K562 (cell line): ENCODE results near the gene HMGXB3. TPM values are rescaled to one million over a fixed set of nuclear protein-coding genes. Genes with fewer than 3 reads are reported as not detected.

Experiments used
- ATAC-seq: fragments of 200-7000 bp; cut with Tn5 transposase; 3 replicates; pipeline ENCODE4 v1.9.1; 2020; ENCODE audit warnings: moderate library complexity
- BruUV-seq: library from RNA; stranded (reverse); fragments of 400-500 nt; replicated peaks from 2 replicates; lab custom pipeline; 2021; lab: Mats Ljungman, UMichigan
- CTCF ChIA-PET: fragments of 300-600 bp; formaldehyde crosslinking; extraction: SDS; loops from one replicate; lab custom pipeline; 2021; ENCODE audit warnings: low intra/inter-chr PET ratio; lab: Yijun Ruan, JAX
- POLR2A ChIA-PET: fragments of 300-600, 350-650 bp; sonication (Branson Sonifier 250); formaldehyde crosslinking; extraction: SDS; loops from one replicate; lab custom pipeline; 2021; ENCODE audit warnings: antibody characterized with exemption, inconsistent platforms; lab: Yijun Ruan, JAX
- DNase-seq, 4 experiments: peaks; one replicate each; pipeline versions ENCODE4 v3.0.0 to v3.0.0-alpha.2; 2011 to 2018; ENCODE audit warnings: low spot score in 3 of 4, mixed read lengths in 3 of 4; ENCODE audit errors: extremely low read depth in 1 of 4
- FAIRE-seq: peaks from 2 replicates; lab custom pipeline; 2011; peaks lifted over from hg19 to GRCh38; lab: Jason Lieb, UNC
- H2AFZ ChIP-seq: 2 replicates; pipeline ENCODE4 v1.6.0; 2011; ENCODE audit warnings: low read depth, low read length, control low read depth, inconsistent platforms
- H3K27ac ChIP-seq: fragments of 200-600 bp; 3 replicates; pipeline ENCODE4 v1.8.0; 2011; ENCODE audit warnings: low read depth, mild to moderate bottlenecking, control low read depth, inconsistent platforms, low read length, moderate library complexity, mixed read lengths; ENCODE audit errors: extremely low read depth
- H3K27me3 ChIP-seq, 2 experiments: fragments of 300-600 bp in 1 of 2; 2 replicates in 1 of 2; 3 replicates in 1 of 2; pipeline versions ENCODE4 v1.6.0 to v1.8.0; 2011; ENCODE audit warnings: inconsistent platforms in 2 of 2, low read length in 2 of 2, mild to moderate bottlenecking in 1 of 2, mixed read lengths in 1 of 2, moderate library complexity in 1 of 2; ENCODE audit not compliant: control insufficient read depth in 2 of 2, insufficient read depth in 2 of 2
- H3K36me3 ChIP-seq: fragments of 300-600 bp; 3 replicates; pipeline ENCODE4 v1.8.0; 2011; ENCODE audit warnings: mild to moderate bottlenecking, low read length, inconsistent platforms; ENCODE audit not compliant: control insufficient read depth, insufficient read depth
- H3K4me1 ChIP-seq, 2 experiments: fragments of 200-600 bp in 1 of 2; replicated peaks in 1 of 2; 2 replicates in 1 of 2; 3 replicates in 1 of 2; pipeline versions ENCODE4 v1.5.1 to v1.8.0; 2011; ENCODE audit warnings: inconsistent platforms in 2 of 2, low read length in 2 of 2, mild to moderate bottlenecking in 1 of 2, mixed read lengths in 1 of 2, moderate library complexity in 1 of 2; ENCODE audit not compliant: control insufficient read depth in 2 of 2, insufficient read depth in 2 of 2
- H3K4me2 ChIP-seq: 2 replicates; pipeline ENCODE4 v1.6.1; 2011; ENCODE audit warnings: low read length, control low read depth, inconsistent platforms, mixed read lengths; ENCODE audit not compliant: insufficient read depth
- H3K4me3 ChIP-seq: fragments of 200-600 bp; sonication (generic), shearing (Covaris generic); 2 replicates; pipeline ENCODE4 v1.5.1; 2016; ENCODE audit warnings: control low read depth, inconsistent platforms
- H3K79me2 ChIP-seq: fragments of 200-600 bp; 3 replicates; pipeline ENCODE4 v1.8.0; 2011; ENCODE audit warnings: low read length, inconsistent platforms; ENCODE audit not compliant: control insufficient read depth, insufficient read depth
- H3K9ac ChIP-seq, 2 experiments: 2 replicates each; pipeline versions ENCODE4 v1.6.0 to v1.6.1; 2011; ENCODE audit warnings: low read depth in 2 of 2, low read length in 2 of 2, control low read depth in 1 of 2, inconsistent platforms in 1 of 2, mild to moderate bottlenecking in 1 of 2, mixed read lengths in 1 of 2; ENCODE audit not compliant: insufficient read depth in 1 of 2
- H3K9me1 ChIP-seq: one replicate; pipeline ENCODE4 v1.6.0; 2011; ENCODE audit warnings: inconsistent platforms, mild to moderate bottlenecking, low read length, moderate library complexity; ENCODE audit not compliant: control insufficient read depth, insufficient read depth
- H3K9me3 ChIP-seq: replicated peaks from 2 replicates; pipeline ENCODE4 v1.5.1; 2011; ENCODE audit warnings: low read depth, low read length, inconsistent platforms; ENCODE audit not compliant: control insufficient read depth, insufficient read depth
- H4K20me1 ChIP-seq: replicated peaks from 2 replicates; pipeline ENCODE4 v1.6.1; 2011; ENCODE audit warnings: low read length, inconsistent platforms, mixed read lengths; ENCODE audit not compliant: control insufficient read depth, insufficient read depth
- BHLHE40 ChIP-seq: IDR thresholded peaks from 2 replicates; pipeline ENCODE4 v1.6.1; 2011; ENCODE audit warnings: low read length, improper control_type of control experiment
- DEAF1 ChIP-seq: fragments of 450-650 bp; formaldehyde crosslinking; IDR thresholded peaks from 2 replicates; pipeline ENCODE4 v1.4.0; 2020; ENCODE audit warnings: mild to moderate bottlenecking, moderate library complexity
- ETV1 ChIP-seq: fragments of 450-650 bp; conservative IDR thresholded peaks from 2 replicates; pipeline ENCODE4 v1.6.1; 2016; ENCODE audit warnings: missing genetic modification characterization, control low read depth, low read depth, missing compliant biosample characterization
- HDAC2 ChIP-seq: fragments of 450-650 bp; IDR thresholded peaks from 2 replicates; pipeline ENCODE4 v1.6.1; 2016; ENCODE audit warnings: mild to moderate bottlenecking
- HDGF ChIP-seq: fragments of 450-650 bp; IDR thresholded peaks from 2 replicates; pipeline ENCODE4 v1.6.1; 2016
- HOXB6 ChIP-seq: fragments of 250-450 bp; sonication (Bioruptor Pico); IDR thresholded peaks from 2 replicates; pipeline ENCODE4 v1.5.1; 2022; ENCODE audit warnings: mild to moderate bottlenecking, borderline replicate concordance
- KLF16 ChIP-seq: IDR thresholded peaks from 2 replicates; pipeline ENCODE4 v1.6.1; 2016; ENCODE audit warnings: antibody characterized with exemption
- L3MBTL2 ChIP-seq: fragments of 450-650 bp; IDR thresholded peaks from 2 replicates; pipeline ENCODE4 v1.6.1; 2016; ENCODE audit warnings: mild to moderate bottlenecking, moderate library complexity
- MAFG ChIP-seq: fragments of 450-650 bp; conservative IDR thresholded peaks from 2 replicates; pipeline ENCODE4 v1.6.1; 2016; ENCODE audit warnings: missing genetic modification characterization, missing compliant biosample characterization
- MIER1 ChIP-seq: fragments of 450-650 bp; IDR thresholded peaks from 2 replicates; pipeline ENCODE4 v1.6.1; 2016; ENCODE audit warnings: antibody characterized with exemption, mild to moderate bottlenecking, low read depth
- MTA3 ChIP-seq: fragments of 450-650 bp; formaldehyde crosslinking; IDR thresholded peaks from 2 replicates; pipeline ENCODE4 v1.6.1; 2017; ENCODE audit warnings: mild to moderate bottlenecking, borderline replicate concordance
- PCBP2 ChIP-seq: fragments of 200-400 bp; formaldehyde crosslinking; IDR thresholded peaks from 2 replicates; pipeline ENCODE4 v1.6.1; 2018; ENCODE audit warnings: low read length, low read depth, mild to moderate bottlenecking, moderate library complexity; ENCODE audit not compliant: poor library complexity, severe bottlenecking
- RBM39 ChIP-seq: fragments of 200-400 bp; formaldehyde crosslinking; optimal IDR thresholded peaks from 2 replicates; pipeline ENCODE3; 2018; ENCODE audit warnings: low read depth, low read length
- SMAD1 ChIP-seq: fragments of 150-350 bp; IDR thresholded peaks from 2 replicates; pipeline ENCODE4 v1.6.1; 2014; ENCODE audit warnings: low read length, low read depth; ENCODE audit not compliant: partially characterized antibody
- TCF7L2 ChIP-seq: fragments of 150-350 bp; IDR thresholded peaks from 2 replicates; pipeline ENCODE4 v1.6.1; 2016; ENCODE audit warnings: low read depth, mild to moderate bottlenecking, low read length, moderate library complexity
- ZBTB7A ChIP-seq: IDR thresholded peaks from 2 replicates; pipeline ENCODE4 v1.6.1; 2011; ENCODE audit warnings: low read depth, mild to moderate bottlenecking, low read length, moderate library complexity, borderline replicate concordance; ENCODE audit not compliant: control insufficient read depth
- ZFP1 ChIP-seq: fragments of 450-650 bp; formaldehyde crosslinking; IDR thresholded peaks from 2 replicates; pipeline ENCODE4 v1.4.0; 2020; ENCODE audit warnings: mild to moderate bottlenecking, mixed read lengths
- ZNF224 ChIP-seq: sonication (generic); formaldehyde crosslinking; IDR thresholded peaks from 2 replicates; pipeline ENCODE4 v1.8.0; 2022; ENCODE audit warnings: mild to moderate bottlenecking, missing genetic modification reagents
- ZNF445 ChIP-seq: fragments of 250-450 bp; sonication (Bioruptor Pico); IDR thresholded peaks from 2 replicates; pipeline ENCODE4 v1.4.0; 2020; ENCODE audit warnings: low read depth, mild to moderate bottlenecking, moderate library complexity
- ZNF668 ChIP-seq: fragments of 250-450 bp; sonication (Bioruptor Pico); IDR thresholded peaks from 2 replicates; pipeline ENCODE4 v1.8.0; 2022; ENCODE audit warnings: mild to moderate bottlenecking, inconsistent platforms
- ZNF75A ChIP-seq: fragments of 450-650 bp; formaldehyde crosslinking; IDR thresholded peaks from 2 replicates; pipeline ENCODE4 v1.4.0; 2020; ENCODE audit warnings: mild to moderate bottlenecking
- ZNF79 ChIP-seq: fragments of 250-450 bp; sonication (Bioruptor Pico); IDR thresholded peaks from 2 replicates; pipeline ENCODE4 v1.4.0; 2020; ENCODE audit warnings: low read depth, mild to moderate bottlenecking, moderate library complexity
- whole genome bisulfite sequencing: fragments of 100-300 bp; shearing (Covaris generic); methylation state at CpG from one replicate; pipeline ENCODE4 v1.1.6; 2016; ENCODE audit warnings: low coverage, mixed read lengths; ENCODE audit not compliant: insufficient coverage; ENCODE audit errors: missing lambda C conversion rate; 5-methylcytosine and 5-hydroxymethylcytosine counted together
- in situ Hi-C: fragments of 300-500 bp; cut with MboI; formaldehyde crosslinking; loops from 4 replicates; pipeline ENCODE4 v1.15.0; 2018; ENCODE audit warnings: inconsistent platforms, mixed read lengths
- intact Hi-C: fragments of 100-400 bp; cut with micrococcal nuclease; formaldehyde crosslinking; loops from 2 replicates; pipeline ENCODE4 v1.14.2; 2022
- polyA plus RNA-seq, 8 experiments: library from polyadenylated mRNA; depleted of rRNA in 4 of 8; stranded (reverse) in 5 of 8; unstranded in 3 of 8; fragments of >200 nt; fragmentation: Nextera tagmentation in 2 of 8; fragmentation: Illumina TruSeq in 1 of 8; extraction: Ambion mirVana in 2 of 8; extraction: Trizol in 1 of 8; gene quantifications; 2 replicates each; pipeline versions ENCODE4 v1.2.1 to v1.2.3, GENCODE V29; 2011 to 2014; ENCODE audit warnings: inconsistent platforms in 1 of 8, missing spikeins in 1 of 8
- total RNA-seq, 7 experiments: library from RNA; depleted of rRNA in 6 of 7; stranded (reverse); fragments of >200 nt in 6 of 7; fragmentation: Illumina TruSeq in 2 of 7; extraction: Trizol in 2 of 7; gene quantifications; 2 replicates each; pipeline versions ENCODE4 v1.2.1 to v1.2.3, GENCODE V29; 2011 to 2021; ENCODE audit warnings: low replicate concordance in 1 of 7

HMGXB3 gene
- total and polyA plus RNA-seq, 9 of the 15 experiments (the other 6 are each of a cell fraction or from before 2014, with no cell fraction given) = 1.8 to 44.1 (median 32.2) TPM

DNA sequence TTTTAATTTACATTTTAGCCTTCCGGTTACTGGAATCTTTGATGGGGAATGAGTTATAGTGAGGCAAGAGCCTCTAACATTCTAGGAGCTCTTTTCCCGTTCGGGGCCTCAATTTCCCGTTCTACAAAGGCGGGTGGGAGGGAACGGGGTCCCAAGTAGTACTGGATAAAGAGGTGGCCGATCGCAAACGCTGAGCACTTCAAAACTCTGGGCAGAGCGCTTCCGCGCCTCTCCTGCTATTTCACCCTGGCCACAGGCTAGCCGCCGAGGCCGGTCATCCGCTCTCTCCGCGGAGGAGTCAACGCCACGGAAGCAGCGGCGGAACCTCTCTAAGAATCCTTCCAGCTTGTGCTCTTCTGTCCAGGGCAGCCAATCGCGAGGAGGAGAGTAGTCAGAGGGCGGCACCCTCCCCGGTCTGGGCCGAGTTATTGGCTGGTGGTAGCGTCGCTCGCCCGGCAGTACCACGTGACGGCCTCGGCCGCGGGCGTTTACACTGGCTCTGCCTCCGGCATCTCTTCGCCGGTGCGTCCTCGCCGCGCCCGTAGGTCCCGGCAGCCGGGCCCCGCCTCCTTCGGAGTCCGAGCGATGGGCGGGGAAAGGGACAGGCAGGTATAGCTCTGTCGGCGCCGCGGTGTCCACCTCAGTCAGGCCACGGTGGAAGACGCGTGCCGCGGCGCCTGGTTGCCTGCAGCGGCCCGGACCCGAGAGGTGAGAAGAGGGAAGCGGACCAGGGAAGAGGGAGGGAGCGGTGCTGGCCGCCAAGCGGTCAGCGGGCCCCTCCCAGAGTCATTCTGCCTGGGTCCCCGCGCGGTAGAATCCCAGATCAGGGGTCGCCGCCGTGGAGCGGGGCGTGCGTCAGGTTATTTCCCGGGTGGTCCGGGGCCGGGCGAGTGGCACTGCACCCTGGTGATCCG lies 40.0 kb upstream of the HMGXB3 start, which contains the start of gene SLC26A2:
TSS of gene SLC26A2 (plus strand) at position 487 of the 914 bp plus-strand sequence. CDS start 16,895 bp downstream, outside the sequence.
- intact Hi-C loops = loop anchor here (5.0 kb wide), 1 partner anchor 108 kb away; no protein-coding TSS in a partner anchor
- peak within 1 kb of the TSS; percentile 70 to 91 for H3K9ac ChIP-seq
- ATAC-seq (peak; percentile 99), FAIRE-seq (peak; percentile 94), DNase-seq (peak; percentile 97 to 98 (median 98))
- H3K36me3 ChIP-seq = no peaks in the 10 kb centered on the region
- H3K79me2 ChIP-seq = 0 out of 3 replicates have a peak, but pooled peaks cover 4% of the 10 kb centered on the region
- peak within 1 kb of the TSS; percentile 66 for H3K4me3 ChIP-seq
- H3K9me3 ChIP-seq = no peaks in the 10 kb centered on the region
- H4K20me1 ChIP-seq = no peaks in the 10 kb centered on the region
- H3K27ac ChIP-seq = peak within 1 kb of the TSS; percentile 84
- H3K27me3 ChIP-seq = no peaks in the 10 kb centered on the region
- in situ Hi-C loops = loop anchor here (10.0 kb wide), 1 partner anchor 106 kb away; no protein-coding TSS in a partner anchor
- BruUV-seq = no TSS peak
- peak within 1 kb of the TSS; percentile 80 for H3K4me2 ChIP-seq
- peaks cover 14 to 21% of the 10 kb centered on the region in 2 experiments; a peak in 4 of 5 replicates for H3K4me1 ChIP-seq
- ChIA-PET POLR2A (interaction anchor here (0.6 to 2.4 kb wide), 22 partner anchors 9 to 379 kb away, joined by 3 to 10 read pairs (median 3); no protein-coding TSS in a partner anchor), CTCF (interaction anchor here (0.6 to 5.1 kb wide), 4 partner anchors 59 to 323 kb away, joined by 3 to 59 read pairs (median 4); no protein-coding TSS in a partner anchor)
- WGBS = under 1% methylated on average over 71 of the region's 84 CpGs
- no peaks in the 10 kb centered on the region for H3K9me1 ChIP-seq
- peak within 1 kb of the TSS; percentile 95 for H2AFZ ChIP-seq
- no peak for TF ChIP-seq KLF16
- TF ChIP-seq HOXB6 (CRISPR knock-in tag) = no peak
- TF ChIP-seq ZNF668 (CRISPR knock-in tag) = 0 out of 2 replicates have a peak, but pooled peaks have one; percentile 46
- peak; percentile 82 for TF ChIP-seq ETV1
- TF ChIP-seq BHLHE40 = peak; percentile 79
- TF ChIP-seq RBM39 = no peak
- TF ChIP-seq PCBP2 = no peak
- peak; percentile 74 for TF ChIP-seq SMAD1
- peak; percentile 84; the same call in 1 of the 2 replicates for TF ChIP-seq MTA3
- TF ChIP-seq ZNF75A (CRISPR knock-in tag) = no peak
- TF ChIP-seq ZNF224 (CRISPR knock-in tag) = no peak
- no peak for TF ChIP-seq TCF7L2
- TF ChIP-seq ZNF445 (CRISPR knock-in tag) = no peak
- peak; percentile 96 for TF ChIP-seq L3MBTL2
- TF ChIP-seq HDGF = no peak
- no peak for TF ChIP-seq MIER1
- no peak for TF ChIP-seq ZFP1 (CRISPR knock-in tag)
- no peak for TF ChIP-seq ZNF79 (CRISPR knock-in tag)
- peak; percentile 18; the same call in 1 of the 2 replicates for TF ChIP-seq ZBTB7A
- TF ChIP-seq HDAC2 = peak; percentile 12; the same call in 1 of the 2 replicates
- no peak for TF ChIP-seq DEAF1 (CRISPR knock-in tag)
- no peak for TF ChIP-seq MAFG (tag)
